KMS-11 (cell line): ENCODE measurements around the gene ICAM1.
A peak's percentile ranks its signal among the peaks of the same experiment; 100 is the strongest.

ENCODE experiments used
- H2AFZ ChIP-seq: fragments of 200-600 bp; sonication (generic); 2 replicates; pipeline ENCODE4 v1.6.1; 2016; ENCODE audit warnings: antibody characterized with exemption, mixed run types, low read depth
- H3K27ac ChIP-seq: fragments of 200-600 bp; sonication (generic); 2 replicates; pipeline ENCODE4 v1.6.1; 2016; ENCODE audit warnings: mild to moderate bottlenecking, mixed run types
- H3K27me3 ChIP-seq: fragments of 200-600 bp; sonication (generic); 2 replicates; pipeline ENCODE4 v1.6.1; 2017; ENCODE audit warnings: mild to moderate bottlenecking, low read depth, mixed run types, moderate library complexity; ENCODE audit not compliant: insufficient read depth
- H3K36me3 ChIP-seq: fragments of 200-600 bp; sonication (generic); 2 replicates; pipeline ENCODE4 v1.6.1; 2017; ENCODE audit warnings: mild to moderate bottlenecking, mixed run types; ENCODE audit not compliant: insufficient read depth
- H3K4me1 ChIP-seq: fragments of 200-600 bp; sonication (generic); 2 replicates; pipeline ENCODE4 v1.6.1; 2016; ENCODE audit warnings: mild to moderate bottlenecking, low read depth, mixed run types; ENCODE audit not compliant: poor library complexity, severe bottlenecking
- H3K4me2 ChIP-seq: fragments of 200-600 bp; sonication (generic); 2 replicates; pipeline ENCODE4 v1.7.0; 2016; ENCODE audit warnings: mild to moderate bottlenecking, mixed run types
- H3K4me3 ChIP-seq: fragments of 200-600 bp; sonication (generic); IDR thresholded peaks from 2 replicates; pipeline ENCODE4 v1.6.1; 2017; ENCODE audit warnings: low read depth, low read length, mixed read lengths; ENCODE audit not compliant: insufficient read depth
- H3K79me2 ChIP-seq: fragments of 200-600 bp; sonication (generic); 2 replicates; pipeline ENCODE4 v1.6.1; 2016; ENCODE audit warnings: low read depth, mixed run types; ENCODE audit not compliant: insufficient read depth
- H3K9ac ChIP-seq: fragments of 200-600 bp; sonication (generic); 2 replicates; pipeline ENCODE4 v1.6.1; 2016; ENCODE audit warnings: mild to moderate bottlenecking, mixed run types
- H4K20me1 ChIP-seq: fragments of 200-600 bp; sonication (generic); 2 replicates; pipeline ENCODE4 v1.6.1; 2016; ENCODE audit warnings: mild to moderate bottlenecking, mixed run types; ENCODE audit not compliant: insufficient read depth
- TF ChIP-seq, protein P1 (sequence below): fragments of 200-600 bp; sonication (generic); conservative IDR thresholded peaks from 2 replicates; pipeline ENCODE4 v1.6.1; 2017; ENCODE audit warnings: low read depth, mild to moderate bottlenecking, antibody characterized with exemption, low read length, moderate library complexity, mixed read lengths

ICAM1 gene

DNA sequence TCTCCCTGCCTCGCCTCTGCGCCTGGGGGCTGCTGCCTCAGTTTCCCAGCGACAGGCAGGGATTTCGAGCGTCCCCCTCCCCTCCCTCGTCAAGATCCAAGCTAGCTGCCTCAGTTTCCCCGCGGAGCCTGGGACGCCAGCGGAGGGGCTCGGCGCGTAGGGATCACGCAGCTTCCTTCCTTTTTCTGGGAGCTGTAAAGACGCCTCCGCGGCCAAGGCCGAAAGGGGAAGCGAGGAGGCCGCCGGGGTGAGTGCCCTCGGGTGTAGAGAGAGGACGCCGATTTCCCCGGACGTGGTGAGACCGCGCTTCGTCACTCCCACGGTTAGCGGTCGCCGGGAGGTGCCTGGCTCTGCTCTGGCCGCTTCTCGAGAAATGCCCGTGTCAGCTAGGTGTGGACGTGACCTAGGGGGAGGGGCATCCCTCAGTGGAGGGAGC lies 722 bp upstream of the ICAM1 start:
- Histone ChIP-seq H3K9ac (peak overlapping the region; percentile 64; the same call in 1 of the 2 replicates), H2AFZ (peak overlapping the region; percentile 78), H3K4me1 (peaks cover 25% of the 10 kb centered on the region), H3K27ac (peak overlapping the region; percentile 58), H3K36me3 (no peaks in the 10 kb centered on the region), H3K4me2 (peak overlapping the region; percentile 67), H3K79me2 (no peaks in the 10 kb centered on the region; the same call in 1 of the 2 replicates), H3K27me3 (no peaks in the 10 kb centered on the region), H3K4me3 (no peak overlapping the region), H4K20me1 (no peaks in the 10 kb centered on the region)
- TF ChIP-seq, protein P1, sequence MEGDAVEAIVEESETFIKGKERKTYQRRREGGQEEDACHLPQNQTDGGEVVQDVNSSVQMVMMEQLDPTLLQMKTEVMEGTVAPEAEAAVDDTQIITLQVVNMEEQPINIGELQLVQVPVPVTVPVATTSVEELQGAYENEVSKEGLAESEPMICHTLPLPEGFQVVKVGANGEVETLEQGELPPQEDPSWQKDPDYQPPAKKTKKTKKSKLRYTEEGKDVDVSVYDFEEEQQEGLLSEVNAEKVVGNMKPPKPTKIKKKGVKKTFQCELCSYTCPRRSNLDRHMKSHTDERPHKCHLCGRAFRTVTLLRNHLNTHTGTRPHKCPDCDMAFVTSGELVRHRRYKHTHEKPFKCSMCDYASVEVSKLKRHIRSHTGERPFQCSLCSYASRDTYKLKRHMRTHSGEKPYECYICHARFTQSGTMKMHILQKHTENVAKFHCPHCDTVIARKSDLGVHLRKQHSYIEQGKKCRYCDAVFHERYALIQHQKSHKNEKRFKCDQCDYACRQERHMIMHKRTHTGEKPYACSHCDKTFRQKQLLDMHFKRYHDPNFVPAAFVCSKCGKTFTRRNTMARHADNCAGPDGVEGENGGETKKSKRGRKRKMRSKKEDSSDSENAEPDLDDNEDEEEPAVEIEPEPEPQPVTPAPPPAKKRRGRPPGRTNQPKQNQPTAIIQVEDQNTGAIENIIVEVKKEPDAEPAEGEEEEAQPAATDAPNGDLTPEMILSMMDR: no peak

DNA sequence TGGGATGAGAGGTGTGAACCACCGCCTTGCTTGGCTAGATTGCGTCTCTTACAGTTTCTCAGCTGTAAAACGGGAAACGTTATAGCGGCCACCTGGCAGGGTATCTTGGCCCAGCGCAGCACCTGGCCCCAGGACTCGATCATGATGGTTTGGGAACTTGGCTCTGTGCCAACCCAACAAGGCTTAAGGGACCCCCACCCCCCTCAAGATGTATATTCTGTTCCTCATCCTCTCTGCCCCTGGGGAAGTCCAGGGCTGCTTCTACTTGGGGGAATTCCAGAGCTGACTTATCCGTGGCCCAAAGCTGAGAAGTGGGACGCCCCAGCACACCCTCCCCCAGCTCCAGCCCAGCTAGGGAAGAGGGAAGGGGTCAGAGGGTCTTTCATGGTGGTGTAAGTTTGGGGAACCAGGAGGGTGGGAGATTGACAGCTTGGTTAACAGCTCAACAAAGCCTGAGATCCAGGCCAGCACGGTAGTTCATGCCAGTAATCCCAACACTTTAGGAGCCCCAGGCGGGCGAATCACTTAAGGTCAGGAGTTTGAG lies 695 bp downstream of the ICAM1 start:
- TF ChIP-seq, protein P1: no peak
- Histone ChIP-seq H3K9ac (peak overlapping the region; percentile 64; the same call in 1 of the 2 replicates), H3K4me1 (peaks cover 25% of the 10 kb centered on the region), H3K27me3 (no peaks in the 10 kb centered on the region), H3K27ac (peak overlapping the region; percentile 58), H2AFZ (peak overlapping the region; percentile 78; the same call in 1 of the 2 replicates), H4K20me1 (no peaks in the 10 kb centered on the region), H3K79me2 (no peaks in the 10 kb centered on the region; the same call in 1 of the 2 replicates), H3K4me2 (peak overlapping the region; percentile 67; the same call in 1 of the 2 replicates), H3K36me3 (no peaks in the 10 kb centered on the region), H3K4me3 (no peak overlapping the region)

DNA sequence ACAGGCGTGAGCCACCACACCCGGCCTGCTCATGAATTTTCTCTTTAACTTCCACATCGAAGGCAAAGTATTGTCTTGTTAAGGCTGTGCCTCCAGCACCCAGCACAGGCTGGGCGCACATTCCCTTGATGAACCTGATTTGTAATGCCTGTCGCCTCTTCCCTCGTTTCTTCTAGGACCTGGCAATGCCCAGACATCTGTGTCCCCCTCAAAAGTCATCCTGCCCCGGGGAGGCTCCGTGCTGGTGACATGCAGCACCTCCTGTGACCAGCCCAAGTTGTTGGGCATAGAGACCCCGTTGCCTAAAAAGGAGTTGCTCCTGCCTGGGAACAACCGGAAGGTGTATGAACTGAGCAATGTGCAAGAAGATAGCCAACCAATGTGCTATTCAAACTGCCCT lies 3.7 kb downstream of the ICAM1 start:
- H4K20me1 ChIP-seq: no peaks in the 10 kb centered on the region
- no peak overlapping the region for H3K4me2 ChIP-seq

DNA sequence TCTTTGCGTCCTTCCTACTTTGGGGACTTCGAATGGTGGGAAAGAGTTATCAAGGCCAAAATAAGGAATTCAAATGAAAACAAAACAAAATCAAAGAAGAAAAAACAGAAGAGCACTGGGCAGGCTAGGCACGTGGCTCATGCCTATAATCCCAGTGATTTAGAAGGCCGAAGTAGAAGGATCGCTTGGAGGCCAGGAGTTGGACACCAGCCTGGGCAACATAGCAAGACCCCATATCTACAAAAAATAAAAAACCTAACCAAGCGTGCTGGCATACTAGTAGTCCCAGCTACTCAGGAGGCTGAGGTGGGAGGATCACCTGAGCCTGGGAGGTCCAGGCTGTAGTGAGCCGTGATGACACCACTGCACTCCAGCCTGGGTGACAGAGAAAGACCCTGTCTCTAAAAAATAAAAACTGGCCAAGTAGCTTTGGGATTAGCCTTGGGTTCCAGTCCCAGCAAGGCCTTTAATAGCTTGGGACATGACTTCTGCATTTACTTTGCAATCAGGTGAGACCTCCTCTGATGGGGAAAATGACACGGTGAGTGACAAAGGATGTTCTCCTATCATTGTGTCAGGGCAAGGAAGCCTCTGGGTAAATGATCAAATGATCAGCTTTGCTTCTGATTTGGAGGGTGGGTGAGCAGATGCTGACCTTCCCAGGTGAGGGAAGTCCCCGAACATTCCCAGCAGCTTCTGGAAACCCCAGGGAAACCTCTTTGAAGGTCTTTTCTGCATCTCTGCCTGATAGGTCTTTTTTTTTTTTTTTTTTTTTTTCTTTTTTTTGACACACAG lies 7.1 kb downstream of the ICAM1 start:
- Histone ChIP-seq H3K4me3 (no peak overlapping the region), H3K4me2 (no peak overlapping the region), H2AFZ (no peak overlapping the region), H3K27ac (no peak overlapping the region), H3K79me2 (no peaks in the 10 kb centered on the region; the same call in 1 of the 2 replicates), H3K4me1 (peaks cover 4% of the 10 kb centered on the region), H3K9ac (no peak overlapping the region), H3K27me3 (no peaks in the 10 kb centered on the region), H4K20me1 (no peaks in the 10 kb centered on the region), H3K36me3 (no peaks in the 10 kb centered on the region)
- TF ChIP-seq, protein P1: no peak

More for the DNA sequence above, 3.7 kb downstream of the ICAM1 start:
- Histone ChIP-seq H3K9ac (no peak overlapping the region), H3K27ac (no peak overlapping the region), H2AFZ (no peak overlapping the region), H3K79me2 (no peaks in the 10 kb centered on the region; the same call in 1 of the 2 replicates), H3K4me1 (peaks cover 23% of the 10 kb centered on the region), H3K36me3 (no peaks in the 10 kb centered on the region), H3K27me3 (no peaks in the 10 kb centered on the region), H3K4me3 (no peak overlapping the region)
- TF ChIP-seq, protein P1: no peak
